LNCaP clone FGC (cell line): ENCODE measurements around the gene MAJIN.

ENCODE experiments used
- DNase-seq: peaks from one replicate; pipeline ENCODE4 v3.0.0-alpha.2; 2011; ENCODE audit warnings: low read depth
- H3K4me3 ChIP-seq: 2 replicates; pipeline ENCODE4 v1.5.1; 2011; ENCODE audit warnings: mild to moderate bottlenecking, low read depth, low read length, control low read depth
- TF ChIP-seq, protein P1 (sequence below): IDR thresholded peaks from 2 replicates; pipeline ENCODE4 v1.5.1; 2012; ENCODE audit warnings: mild to moderate bottlenecking; ENCODE audit not compliant: control insufficient read depth, insufficient read depth; ENCODE audit errors: extremely low read depth

MAJIN gene

DNA sequence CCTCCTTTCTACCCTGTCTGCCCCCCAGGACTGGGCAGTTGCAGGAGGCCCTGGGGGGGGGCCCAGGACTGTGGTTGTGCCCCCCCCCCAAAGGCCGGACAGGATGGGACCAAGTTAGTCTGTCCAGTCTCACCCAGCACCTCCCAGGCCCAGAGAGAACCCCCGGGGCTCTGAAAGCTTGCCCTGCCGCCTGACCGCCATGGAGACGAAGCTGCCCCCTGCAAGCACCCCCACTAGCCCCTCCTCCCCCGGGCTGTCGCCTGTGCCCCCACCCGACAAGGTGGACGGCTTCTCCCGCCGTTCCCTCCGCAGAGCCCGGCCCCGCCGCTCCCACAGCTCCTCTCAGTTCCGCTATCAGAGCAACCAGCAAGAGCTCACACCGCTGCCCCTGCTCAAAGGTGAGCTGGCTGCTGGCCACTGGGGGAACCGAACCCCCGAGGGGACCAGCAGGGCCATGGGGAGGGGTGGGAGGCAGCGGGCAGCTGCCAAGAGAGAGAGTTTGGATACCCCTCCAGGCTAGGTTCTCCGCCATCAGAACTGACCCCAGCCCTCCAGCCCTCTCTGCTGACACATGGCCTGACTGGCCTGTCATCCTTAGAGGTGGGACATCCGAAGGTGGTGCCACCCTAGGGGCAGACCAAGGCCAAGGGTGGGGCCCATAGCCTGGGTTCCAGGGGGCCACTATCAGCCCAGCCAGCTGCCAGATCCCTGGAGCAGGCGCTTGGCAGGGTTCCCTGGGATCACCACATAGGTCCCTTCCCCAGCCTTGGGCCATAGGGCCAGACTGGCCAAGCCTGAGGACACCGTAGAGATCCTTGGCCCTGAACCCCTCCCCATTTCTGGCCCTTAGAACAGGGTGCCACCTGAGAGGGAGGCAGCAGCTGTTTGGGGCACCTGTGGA is 46.1 kb downstream of the MAJIN start:
- TF ChIP-seq, protein P1, sequence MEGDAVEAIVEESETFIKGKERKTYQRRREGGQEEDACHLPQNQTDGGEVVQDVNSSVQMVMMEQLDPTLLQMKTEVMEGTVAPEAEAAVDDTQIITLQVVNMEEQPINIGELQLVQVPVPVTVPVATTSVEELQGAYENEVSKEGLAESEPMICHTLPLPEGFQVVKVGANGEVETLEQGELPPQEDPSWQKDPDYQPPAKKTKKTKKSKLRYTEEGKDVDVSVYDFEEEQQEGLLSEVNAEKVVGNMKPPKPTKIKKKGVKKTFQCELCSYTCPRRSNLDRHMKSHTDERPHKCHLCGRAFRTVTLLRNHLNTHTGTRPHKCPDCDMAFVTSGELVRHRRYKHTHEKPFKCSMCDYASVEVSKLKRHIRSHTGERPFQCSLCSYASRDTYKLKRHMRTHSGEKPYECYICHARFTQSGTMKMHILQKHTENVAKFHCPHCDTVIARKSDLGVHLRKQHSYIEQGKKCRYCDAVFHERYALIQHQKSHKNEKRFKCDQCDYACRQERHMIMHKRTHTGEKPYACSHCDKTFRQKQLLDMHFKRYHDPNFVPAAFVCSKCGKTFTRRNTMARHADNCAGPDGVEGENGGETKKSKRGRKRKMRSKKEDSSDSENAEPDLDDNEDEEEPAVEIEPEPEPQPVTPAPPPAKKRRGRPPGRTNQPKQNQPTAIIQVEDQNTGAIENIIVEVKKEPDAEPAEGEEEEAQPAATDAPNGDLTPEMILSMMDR = no peak
- peak overlapping the region; percentile 85 for H3K4me3 ChIP-seq
- DNase-seq = no peak

GRCh38 chr11:64924910-64925284 is 47.0 kb downstream of the MAJIN start:
- DNase-seq = no peak
- TF ChIP-seq, protein P1 = no peak

GRCh38 chr11:64923944-64924909 is 47.7 kb downstream of the MAJIN start, which contains the start of gene PPP2R5B:
TSS of gene PPP2R5B (plus strand) at chr11:64924689. CDS start at chr11:64925735, 1,046 bp downstream.
- H3K4me3 ChIP-seq = peak within 1 kb of the TSS; percentile 85
- TF ChIP-seq, protein P1 = no peak
- DNase-seq = peak; percentile 79

More at GRCh38 chr11:64924910-64925284, 47.0 kb downstream of the MAJIN start:
- H3K4me3 ChIP-seq = peak overlapping the region; percentile 85

DNA sequence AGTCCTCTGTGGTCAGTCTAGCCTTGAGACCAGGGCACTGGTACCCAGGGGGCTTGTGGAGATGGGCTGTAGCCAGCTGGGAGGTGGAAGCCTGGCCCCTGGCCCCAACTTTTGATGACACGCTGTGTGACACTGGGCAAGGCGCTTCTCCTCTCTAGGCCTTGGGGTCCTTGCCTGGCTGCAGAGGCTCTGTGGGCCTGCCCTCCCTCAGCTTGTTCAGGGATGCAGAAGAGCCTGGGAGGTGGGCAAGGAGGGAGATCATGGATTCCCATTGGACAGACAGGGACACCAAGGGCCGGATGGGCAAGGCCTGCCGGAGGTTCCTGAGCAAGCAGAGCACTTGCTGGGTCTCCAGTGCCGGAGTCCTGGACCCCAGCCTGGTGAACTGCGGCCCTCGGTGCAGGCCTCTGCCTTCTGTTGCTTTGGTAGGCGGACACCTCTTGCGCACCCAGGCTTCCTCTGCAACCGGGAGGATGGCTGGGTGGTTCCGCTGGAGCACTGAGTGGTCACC is 48.7 kb downstream of the MAJIN start:
- peak overlapping the region; percentile 85; the same call in 1 of the 2 replicates for H3K4me3 ChIP-seq
- TF ChIP-seq, protein P1 = no peak
- DNase-seq = no peak

DNA sequence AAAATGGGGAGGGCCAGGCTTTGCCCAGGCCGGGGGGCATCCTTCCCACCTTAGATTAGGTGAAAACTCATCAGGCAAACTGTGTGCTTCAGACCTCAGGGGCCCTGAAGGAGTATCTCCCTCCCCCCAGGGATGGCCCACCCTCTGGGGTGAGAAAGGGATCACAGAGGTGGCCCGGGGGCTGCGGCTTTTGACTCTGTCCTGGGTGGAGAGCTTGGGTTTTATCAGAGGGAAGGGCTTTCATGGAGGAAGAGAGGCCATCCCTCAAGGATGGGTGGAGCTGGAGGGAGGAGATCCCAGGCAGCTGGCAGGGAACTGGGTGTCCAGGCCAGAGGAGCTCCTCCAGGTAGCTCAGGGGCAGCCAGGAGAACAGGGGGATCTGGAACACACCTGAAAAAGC is 50.5 kb downstream of the MAJIN start:
- no peak for DNase-seq
- no peak overlapping the region for H3K4me3 ChIP-seq
- TF ChIP-seq, protein P1 = no peak

GRCh38 chr11:64920124-64920523 is 51.8 kb downstream of the MAJIN start:
- DNase-seq = no peak
- no peak overlapping the region for H3K4me3 ChIP-seq
- TF ChIP-seq, protein P1 = no peak
